Neutrophil (primary cell): ENCODE results near the gene CEPT1.

ENCODE experiments used
- H3K27ac ChIP-seq: fragments of 200-600 bp; sonication (generic); 2 replicates; pipeline ENCODE4 v1.5.1; 2016; ENCODE audit warnings: mild to moderate bottlenecking, moderate library complexity
- H3K27me3 ChIP-seq: fragments of 200-600 bp; sonication (generic); 2 replicates; pipeline ENCODE4 v1.6.0; 2016; ENCODE audit warnings: mild to moderate bottlenecking
- H3K36me3 ChIP-seq: fragments of 200-600 bp; sonication (generic); 2 replicates; pipeline ENCODE4 v1.5.1; 2017
- H3K4me1 ChIP-seq, 2 experiments: fragments of 200-600 bp in 1 of 2; sonication (generic) in 1 of 2; 1 replicate in 1 of 2; 2 replicates in 1 of 2; pipeline versions ENCODE4 v1.5.1 to v1.6.1; 2013 to 2016; ENCODE audit warnings: low read depth in 1 of 2, low read length in 1 of 2, mild to moderate bottlenecking in 1 of 2, moderate library complexity in 1 of 2; ENCODE audit not compliant: control insufficient read depth in 1 of 2, insufficient read depth in 1 of 2
- H3K4me3 ChIP-seq, 2 experiments: fragments of 200-600 bp in 1 of 2; sonication (generic) in 1 of 2; 1 replicate in 1 of 2; 2 replicates in 1 of 2; pipeline ENCODE4 v1.5.1; 2013 to 2016; ENCODE audit warnings: low read depth in 1 of 2, low read length in 1 of 2, mild to moderate bottlenecking in 1 of 2, moderate library complexity in 1 of 2
- H3K9me3 ChIP-seq: fragments of 200-600 bp; sonication (generic); 2 replicates; pipeline ENCODE4 v1.5.1; 2016
- CTCF ChIP-seq: fragments of 200-600 bp; sonication (generic); IDR thresholded peaks from 2 replicates; pipeline ENCODE4 v1.5.1; 2016; ENCODE audit warnings: antibody characterized with exemption

CEPT1 gene

GRCh38 chr1:111223126-111223685 lies 83.2 kb downstream of the CEPT1 start:
- H3K4me1 ChIP-seq = peaks cover 37 to 41% of the 10 kb centered on the region in 2 experiments

GRCh38 chr1:111225091-111225490 lies 85.1 kb downstream of the CEPT1 start:
- Histone ChIP-seq H3K36me3 (no peaks in the 10 kb centered on the region), H3K27me3 (no peaks in the 10 kb centered on the region), H3K9me3 (no peaks in the 10 kb centered on the region), H3K27ac (no peak overlapping the region), H3K4me3 (no peak overlapping the region), H3K4me1 (peaks cover 37 to 38% of the 10 kb centered on the region in 2 experiments)
- no peak for TF ChIP-seq CTCF

More at GRCh38 chr1:111223126-111223685, 83.2 kb downstream of the CEPT1 start:
- H3K27me3 ChIP-seq = no peaks in the 10 kb centered on the region
- H3K27ac ChIP-seq = no peak overlapping the region
- no peak for TF ChIP-seq CTCF
- H3K4me3 ChIP-seq = peak overlapping the region in 1 of 2 experiments; percentile 32
- no peaks in the 10 kb centered on the region for H3K9me3 ChIP-seq
- H3K36me3 ChIP-seq = no peaks in the 10 kb centered on the region

- no peak for TF ChIP-seq CTCF
- Histone ChIP-seq H3K4me3 (no peak overlapping the region), H3K27ac (no peak overlapping the region), H3K27me3 (peaks cover 4% of the 10 kb centered on the region), H3K9me3 (no peaks in the 10 kb centered on the region), H3K36me3 (no peaks in the 10 kb centered on the region), H3K4me1 (peaks cover 30 to 31% of the 10 kb centered on the region in 2 experiments)
Observed at GRCh38 chr1:111225717-111226400, 85.8 kb downstream of the CEPT1 start.

- no peak within 1 kb of the TSS for H3K4me3 ChIP-seq
- H3K4me1 ChIP-seq = peaks cover 14 to 15% of the 10 kb centered on the region in 2 experiments
- H3K36me3 ChIP-seq = no peaks in the 10 kb centered on the region
- peaks cover 4% of the 10 kb centered on the region for H3K27me3 ChIP-seq
- TF ChIP-seq CTCF = no peak
- H3K9me3 ChIP-seq = no peaks in the 10 kb centered on the region
- H3K27ac ChIP-seq = no peak within 1 kb of the TSS
Observed at GRCh38 chr1:111227434-111227833, 87.4 kb downstream of the CEPT1 start, which contains the start of gene CHI3L2. TSS of gene CHI3L2 (plus strand) at chr1:111227713. CDS start at chr1:111227730, 17 bp downstream.

- no peaks in the 10 kb centered on the region for H3K36me3 ChIP-seq
- TF ChIP-seq CTCF = no peak
- peaks cover 8% of the 10 kb centered on the region in 2 experiments for H3K4me1 ChIP-seq
- no peak overlapping the region for H3K4me3 ChIP-seq
- H3K27me3 ChIP-seq = peaks cover 8% of the 10 kb centered on the region
- H3K27ac ChIP-seq = no peak overlapping the region
- no peaks in the 10 kb centered on the region for H3K9me3 ChIP-seq
Observed at GRCh38 chr1:111227851-111228747, 88.1 kb downstream of the CEPT1 start.
